MG63 (cell line): ENCODE measurements around the gene PSMD13. TPM values are rescaled to one million over a fixed set of nuclear protein-coding genes. Genes with fewer than 3 reads are reported as not detected.
"Not testable (repeated sequence)": the region's sequence is repeated elsewhere in the genome, so short reads cannot be mapped to it uniquely, and the experiment has no call there.

Experiments
- DNase-seq: peaks from one replicate; pipeline ENCODE4 v3.0.0-alpha.2; 2020
- H3K27me3 ChIP-seq: fragments of 250-450 bp; sonication (Bioruptor Pico); 2 replicates; pipeline ENCODE4 v1.5.1; 2020; ENCODE audit warnings: mild to moderate bottlenecking, moderate library complexity
- H3K36me3 ChIP-seq: fragments of 250-450 bp; sonication (Bioruptor Pico); 2 replicates; pipeline ENCODE4 v1.5.1; 2020; ENCODE audit warnings: mild to moderate bottlenecking, moderate library complexity
- H3K4me3 ChIP-seq: fragments of 250-450 bp; sonication (Bioruptor Pico); 2 replicates; pipeline ENCODE4 v1.5.1; 2020; ENCODE audit warnings: mild to moderate bottlenecking, moderate library complexity
- H3K9me3 ChIP-seq: fragments of 250-450 bp; sonication (Bioruptor Pico); 2 replicates; pipeline ENCODE4 v1.5.1; 2020; ENCODE audit warnings: mild to moderate bottlenecking, moderate library complexity
- total RNA-seq: library from RNA; depleted of rRNA; stranded (reverse); fragments of >200 nt; shearing (Covaris generic); gene quantifications from 2 replicates; pipeline ENCODE4 v1.2.3, GENCODE V29; 2014; ENCODE audit warnings: low replicate concordance

Gene PSMD13
- total RNA-seq, 1 experiment from 2014 or later = 287 TPM

DNA sequence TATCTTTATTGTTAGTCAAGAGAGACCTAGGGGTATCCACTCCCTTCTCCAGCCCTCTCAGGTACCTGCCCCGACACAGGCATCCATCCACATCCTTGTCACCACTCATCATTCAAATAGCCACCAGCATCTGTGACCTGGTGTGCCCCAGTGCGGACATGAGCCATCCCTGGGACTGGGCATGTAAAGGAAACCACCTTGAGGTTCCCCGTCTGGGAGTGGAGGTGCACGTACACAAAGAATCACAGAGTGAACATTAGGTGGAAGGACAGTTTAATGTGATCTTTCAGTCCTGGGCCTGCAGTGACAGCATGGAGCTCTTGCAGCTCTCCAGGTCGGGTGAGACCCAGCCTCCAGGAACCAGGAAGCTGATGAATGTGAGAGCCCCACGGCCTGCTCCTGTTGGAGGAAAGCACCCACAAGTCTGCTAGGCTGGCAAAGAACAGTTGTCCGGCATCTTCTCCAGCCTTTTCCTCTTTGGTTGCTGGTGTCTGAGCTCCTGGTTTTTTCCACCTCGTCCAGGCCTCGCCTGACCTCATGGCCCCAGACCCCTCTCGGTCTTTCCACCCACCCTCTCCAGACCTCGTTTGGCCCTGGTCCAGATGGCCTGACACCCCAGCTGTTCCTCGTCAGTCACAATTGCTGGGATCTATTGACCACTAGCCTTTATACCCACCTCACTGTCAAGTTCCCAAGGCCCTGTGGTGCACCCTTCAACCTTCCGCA lies 16.5 kb downstream of the PSMD13 start:
- no peak for DNase-seq
- H3K36me3 ChIP-seq = peaks cover 34% of the 10 kb centered on the region
- H3K9me3 ChIP-seq = no peaks in the 10 kb centered on the region
- no peak overlapping the region for H3K4me3 ChIP-seq
- H3K27me3 ChIP-seq = no peaks in the 10 kb centered on the region

DNA sequence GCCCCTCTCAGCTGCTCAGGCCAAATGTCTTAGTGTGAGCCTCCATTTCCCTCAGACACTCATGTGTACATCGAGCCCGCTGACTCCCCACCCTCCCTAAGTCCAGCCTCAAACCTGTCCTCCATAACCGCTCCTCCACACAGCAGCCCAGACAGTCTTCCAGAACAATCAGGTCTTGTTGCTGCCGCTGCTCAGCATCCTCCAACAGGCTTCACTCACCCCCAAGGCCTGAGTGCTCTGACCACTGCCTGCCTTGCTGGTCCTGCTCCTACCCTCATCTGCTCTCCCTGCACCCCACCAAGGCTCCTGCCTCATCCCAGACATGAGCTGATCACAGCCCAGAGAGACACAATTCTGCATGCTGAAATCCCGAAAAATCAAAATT lies 17.1 kb downstream of the PSMD13 start:
- H3K27me3 ChIP-seq = no peaks in the 10 kb centered on the region

GRCh38 chr11:255176-255575 lies 18.4 kb downstream of the PSMD13 start:
- Histone ChIP-seq H3K27me3 (no peaks in the 10 kb centered on the region), H3K9me3 (no peaks in the 10 kb centered on the region), H3K4me3 (no peak overlapping the region), H3K36me3 (peaks cover 20% of the 10 kb centered on the region)
- no peak for DNase-seq

More for the DNA sequence above, 17.1 kb downstream of the PSMD13 start:
- H3K4me3 ChIP-seq = no peak overlapping the region
- no peaks in the 10 kb centered on the region for H3K9me3 ChIP-seq
- DNase-seq = no peak
- peaks cover 28% of the 10 kb centered on the region for H3K36me3 ChIP-seq

DNA sequence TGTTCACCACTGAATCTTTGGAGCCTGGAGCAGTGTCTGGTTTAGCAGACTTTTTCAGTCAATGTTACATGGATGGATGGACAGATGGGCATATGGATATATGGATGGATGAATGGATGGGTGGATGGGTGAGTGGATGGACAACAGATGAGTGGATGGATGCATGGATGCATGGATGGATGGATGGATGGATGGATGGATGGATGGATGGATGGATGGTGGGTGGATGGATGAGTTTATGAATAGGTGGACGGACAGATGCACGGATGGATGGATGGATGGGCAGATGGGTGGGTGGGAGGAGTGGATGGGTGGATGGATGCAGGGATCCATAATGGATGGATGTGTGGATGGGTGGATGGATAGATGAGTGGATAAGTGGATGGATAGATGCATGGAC lies 19.0 kb downstream of the PSMD13 start:
- Histone ChIP-seq H3K9me3 (no peaks in the 10 kb centered on the region), H3K27me3 (no peaks in the 10 kb centered on the region), H3K4me3 (no peak overlapping the region), H3K36me3 (peaks cover 13% of the 10 kb centered on the region)
- DNase-seq = no peak

DNA sequence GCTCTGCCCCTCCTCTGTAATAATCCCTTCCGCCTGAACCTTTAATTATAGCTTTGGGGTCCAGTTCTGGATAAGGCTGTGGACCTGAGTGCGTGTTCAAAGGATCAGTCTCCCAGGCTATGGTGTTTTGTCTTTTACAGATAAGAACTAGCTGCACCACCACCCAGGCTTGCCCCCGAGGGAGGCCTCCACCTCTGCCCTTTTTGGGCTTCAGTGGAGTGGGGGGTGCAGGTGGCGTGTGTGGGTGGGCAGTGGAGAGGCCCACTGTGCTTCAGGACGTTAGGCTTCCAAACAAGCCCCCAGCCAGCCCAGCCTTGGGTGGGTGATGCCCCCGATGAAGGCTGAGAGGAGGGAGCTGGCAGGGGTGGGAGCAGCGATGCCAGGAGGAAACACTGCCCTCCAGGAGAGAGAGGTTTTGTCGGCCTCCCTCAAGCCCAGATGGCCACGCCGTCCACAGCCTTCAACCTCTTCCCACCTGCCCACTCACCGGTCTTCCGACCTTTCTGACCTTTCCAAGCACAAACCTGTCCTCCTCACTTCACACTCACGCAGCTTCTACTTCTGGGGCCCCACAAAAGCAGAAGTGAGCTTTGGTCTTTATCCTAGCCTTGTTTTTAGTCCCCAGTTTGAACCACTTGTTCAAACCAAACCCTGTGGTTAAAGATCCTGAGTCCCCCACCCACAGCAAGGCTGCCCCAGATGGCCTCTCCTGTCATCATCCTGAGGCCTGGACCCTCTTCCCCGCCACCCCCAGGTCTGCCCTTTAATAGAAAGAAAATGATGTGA lies 20.4 kb downstream of the PSMD13 start:
- no peaks in the 10 kb centered on the region for H3K9me3 ChIP-seq
- H3K27me3 ChIP-seq = no peaks in the 10 kb centered on the region
- DNase-seq = no peak
- H3K36me3 ChIP-seq = no peaks in the 10 kb centered on the region; the same call in 1 of the 2 replicates
- no peak overlapping the region for H3K4me3 ChIP-seq

GRCh38 chr11:257766-258493 lies 21.2 kb downstream of the PSMD13 start:
- Histone ChIP-seq H3K36me3 (no peaks in the 10 kb centered on the region; the same call in 1 of the 2 replicates), H3K9me3 (no peaks in the 10 kb centered on the region), H3K4me3 (no peak overlapping the region), H3K27me3 (no peaks in the 10 kb centered on the region)
- no peak for DNase-seq

DNA sequence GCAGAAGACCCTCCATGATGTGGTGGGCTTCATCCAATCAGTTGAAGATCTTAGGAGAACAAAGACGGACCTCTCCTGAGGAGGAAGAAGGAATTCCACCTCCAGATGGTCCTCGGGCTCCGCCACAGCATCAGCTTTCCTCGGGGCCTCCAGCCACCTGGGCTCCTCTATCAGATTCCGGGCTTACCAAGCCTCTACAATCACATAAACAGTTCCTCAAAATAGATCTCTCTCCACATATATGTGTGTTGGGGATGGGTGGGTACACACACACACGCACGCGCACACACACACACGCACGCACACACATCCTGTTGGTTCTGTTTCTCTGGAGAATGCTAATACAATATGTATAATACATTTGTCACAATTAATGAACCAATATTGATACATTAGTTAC lies 22.6 kb downstream of the PSMD13 start:
- H3K9me3 ChIP-seq = no peaks in the 10 kb centered on the region
- no peaks in the 10 kb centered on the region for H3K36me3 ChIP-seq
- H3K4me3 ChIP-seq = no peak overlapping the region
- no peaks in the 10 kb centered on the region for H3K27me3 ChIP-seq
- no peak for DNase-seq

DNA sequence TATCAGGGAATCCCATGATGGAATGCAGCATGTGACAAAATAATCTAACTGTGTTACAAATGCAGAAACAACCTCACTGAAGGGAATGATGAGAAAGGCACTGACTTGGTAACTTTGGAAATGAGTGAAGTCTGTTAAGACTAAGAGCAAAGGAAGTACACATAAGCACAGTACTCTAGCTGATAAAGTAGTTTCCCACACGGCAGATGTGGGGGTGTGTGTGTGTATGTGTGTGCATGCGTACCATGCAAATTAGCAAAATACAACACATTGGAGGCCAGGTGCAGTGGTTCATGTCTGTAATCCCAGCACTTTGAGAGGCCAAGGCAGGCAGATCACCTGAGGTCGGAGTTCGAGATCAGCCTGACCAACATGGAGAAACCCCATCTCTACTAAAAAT lies 24.8 kb downstream of the PSMD13 start:
- no peak for DNase-seq

DNA sequence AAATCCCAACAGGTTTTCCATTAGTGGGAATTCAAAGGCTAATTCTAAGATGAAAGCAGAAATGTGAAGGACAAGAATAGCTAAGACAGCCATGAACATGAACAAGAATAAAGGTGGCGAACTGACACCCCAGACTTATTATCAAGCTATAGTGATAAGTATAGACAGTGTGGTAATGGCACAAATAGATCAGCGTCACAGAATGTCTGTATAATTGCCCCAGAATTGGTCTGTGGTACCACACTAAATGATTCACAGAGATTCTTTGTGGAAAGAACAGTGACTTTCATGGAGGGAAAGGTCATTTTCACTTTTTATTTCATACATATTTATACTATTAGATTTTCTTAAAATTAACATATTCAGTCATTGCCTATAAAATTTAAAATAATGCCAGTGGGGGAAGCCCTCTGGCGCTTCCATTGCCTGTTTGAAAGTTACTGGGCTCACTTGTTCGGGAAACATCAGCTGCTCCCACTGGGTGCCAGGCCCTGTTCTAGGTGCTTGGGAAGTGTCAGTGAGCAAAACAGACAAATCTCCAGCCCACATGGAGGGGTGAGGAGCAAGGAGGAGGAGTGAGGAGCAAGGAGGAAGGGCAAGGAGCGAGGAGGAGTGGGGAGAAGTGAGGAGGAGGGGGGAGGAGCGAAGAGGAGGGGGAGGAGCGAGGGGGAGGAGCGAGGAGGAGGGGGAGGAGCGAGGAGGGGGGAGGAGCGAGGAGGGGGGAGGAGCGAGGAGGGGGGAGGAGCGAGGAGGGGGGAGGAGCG lies 30.1 kb downstream of the PSMD13 start:
- no peaks in the 10 kb centered on the region for H3K36me3 ChIP-seq

More for the DNA sequence above, 24.8 kb downstream of the PSMD13 start:
- Histone ChIP-seq H3K9me3 (peaks cover 3% of the 10 kb centered on the region; the same call in 1 of the 2 replicates), H3K4me3 (no peak overlapping the region), H3K36me3 (no peaks in the 10 kb centered on the region), H3K27me3 (no peaks in the 10 kb centered on the region)

DNA sequence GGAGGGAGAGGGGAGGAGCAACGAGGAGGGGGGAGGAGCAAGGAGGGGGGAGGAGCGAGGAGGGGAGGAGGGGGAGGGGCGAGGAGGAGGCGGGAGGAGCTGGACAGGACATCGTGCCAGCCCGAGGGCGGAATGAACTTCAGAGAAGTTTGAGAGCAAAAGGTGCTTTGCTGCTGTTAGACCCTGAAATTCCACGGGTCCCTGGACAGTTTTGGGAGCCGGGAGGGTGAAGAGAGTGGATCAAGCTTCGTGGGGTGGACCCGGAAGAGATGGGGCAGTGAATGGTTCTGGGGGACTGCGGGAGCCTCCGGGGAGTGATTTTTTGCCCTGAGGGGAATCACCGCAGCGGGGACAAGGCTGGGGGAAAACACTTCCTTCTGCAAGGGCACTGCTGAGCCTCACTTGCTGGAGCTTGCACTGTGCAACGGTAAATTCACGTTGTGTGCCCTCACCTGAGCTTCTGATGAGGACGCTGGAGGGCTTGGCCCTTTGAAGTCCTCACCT lies 30.8 kb downstream of the PSMD13 start:
- H3K9me3 ChIP-seq = peaks cover 3% of the 10 kb centered on the region; the same call in 1 of the 2 replicates
- no peak overlapping the region for H3K4me3 ChIP-seq
- DNase-seq = peak; percentile 33

More for the DNA sequence above, 30.1 kb downstream of the PSMD13 start:
- Histone ChIP-seq H3K27me3 (no peaks in the 10 kb centered on the region), H3K9me3 (peaks cover 3% of the 10 kb centered on the region; the same call in 1 of the 2 replicates), H3K4me3 (no peak overlapping the region)
- DNase-seq = no peak

GRCh38 chr11:268716-269145 lies 32.0 kb downstream of the PSMD13 start:
- peak overlapping the region; percentile 32 for H3K4me3 ChIP-seq
- H3K27me3 ChIP-seq, H3K36me3 ChIP-seq, H3K9me3 ChIP-seq: not testable (repeated sequence)
- peak; percentile 86 for DNase-seq

More for the DNA sequence above, 30.8 kb downstream of the PSMD13 start:
- no peaks in the 10 kb centered on the region for H3K27me3 ChIP-seq
- H3K36me3 ChIP-seq = no peaks in the 10 kb centered on the region

DNA sequence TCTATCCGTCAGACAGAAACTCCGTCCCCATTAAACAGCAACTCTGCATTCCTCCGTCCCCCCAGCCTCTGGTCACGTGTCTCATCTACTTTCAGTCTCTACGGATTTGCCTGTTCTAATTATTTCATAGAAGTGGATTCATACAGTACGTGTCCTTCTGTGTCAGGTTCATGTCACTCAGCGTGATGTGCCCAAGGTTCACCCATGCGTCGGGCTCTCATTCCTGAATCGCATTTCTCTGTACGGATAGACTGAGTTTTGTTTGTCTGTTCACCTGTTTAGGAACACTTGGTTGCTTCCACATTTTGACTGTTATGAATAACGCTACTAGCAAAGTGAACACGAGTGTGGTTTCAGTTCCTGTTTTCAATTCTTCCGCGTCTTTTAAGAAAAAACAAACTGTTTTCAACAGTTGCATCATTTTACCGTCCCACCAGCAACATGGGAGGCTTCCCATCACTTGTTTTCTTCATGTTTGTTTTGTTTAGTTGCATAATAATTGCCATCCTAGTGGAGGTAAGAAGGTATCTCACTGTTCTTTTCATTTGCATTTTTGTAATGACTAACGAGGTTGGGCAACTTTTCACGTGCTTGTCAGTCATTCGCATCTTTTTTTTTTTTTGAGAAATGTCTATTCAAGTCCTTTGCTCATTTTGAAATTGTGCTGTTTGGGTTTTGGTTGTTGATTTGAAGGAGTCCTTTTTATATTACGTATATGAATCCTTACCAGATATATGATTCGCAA lies 32.5 kb downstream of the PSMD13 start:
- Histone ChIP-seq H3K27me3 (no peaks in the 10 kb centered on the region), H3K9me3 (peaks cover 3% of the 10 kb centered on the region; the same call in 1 of the 2 replicates), H3K4me3 (peak overlapping the region; percentile 32), H3K36me3 (no peaks in the 10 kb centered on the region)
- DNase-seq = no peak

- no peak overlapping the region for H3K4me3 ChIP-seq
- no peak for DNase-seq
- H3K27me3 ChIP-seq = no peaks in the 10 kb centered on the region
- no peaks in the 10 kb centered on the region for H3K36me3 ChIP-seq
- peaks cover 2% of the 10 kb centered on the region; the same call in 1 of the 2 replicates for H3K9me3 ChIP-seq
Observed at GRCh38 chr11:270451-271318, 33.9 kb downstream of the PSMD13 start.

DNA sequence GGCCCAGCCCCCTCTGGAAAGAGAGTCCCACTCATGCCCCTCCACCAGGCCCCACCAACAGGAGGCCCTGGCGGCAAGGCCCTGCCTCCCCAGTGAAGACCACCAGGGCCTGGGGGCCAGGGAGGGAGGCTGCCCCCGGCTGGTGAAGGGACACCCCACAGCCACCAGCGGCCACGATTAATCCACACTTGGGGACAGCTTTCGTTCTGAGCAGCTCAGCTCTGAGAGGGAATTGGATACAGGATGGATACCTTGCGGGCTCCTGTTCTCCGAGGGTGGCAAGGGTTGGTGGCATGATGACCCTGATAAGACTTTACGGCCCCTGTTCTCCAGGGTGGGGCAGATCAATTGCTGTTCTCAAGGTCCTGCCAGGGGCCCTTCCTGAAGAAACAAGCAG lies 34.5 kb downstream of the PSMD13 start:
- Histone ChIP-seq H3K36me3 (no peaks in the 10 kb centered on the region), H3K4me3 (no peak overlapping the region), H3K9me3 (peaks cover 3% of the 10 kb centered on the region; the same call in 1 of the 2 replicates), H3K27me3 (no peaks in the 10 kb centered on the region)
- DNase-seq = no peak
